ENCODE measurements around the gene SEZ6L. TPM values are rescaled to one million over a fixed set of nuclear protein-coding genes. Genes with fewer than 3 reads are reported as not detected.

SEZ6L gene
- total and polyA plus RNA-seq, 10 of the 15 experiments (the other 5 are each of a cell fraction or from before 2014, with no cell fraction given), result not detected

DNA sequence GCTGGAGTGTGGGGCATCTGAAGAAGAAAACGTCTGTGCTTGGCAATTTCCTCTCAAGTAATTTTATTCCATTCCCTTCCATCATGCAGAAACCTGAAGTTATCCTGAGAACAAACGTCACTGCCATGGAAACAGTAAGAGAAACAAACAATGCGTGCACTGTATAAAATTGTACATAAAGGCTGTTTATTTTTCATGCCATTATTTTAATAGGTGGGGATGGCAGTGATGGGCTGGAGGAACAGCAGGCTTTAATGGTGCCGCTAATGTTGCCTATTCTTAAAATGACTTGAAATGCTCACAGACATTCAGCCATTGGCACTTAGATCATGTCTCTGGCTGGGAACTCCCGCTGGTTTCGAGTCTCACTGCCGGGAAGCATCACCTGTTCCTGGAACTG, 7.5 kb upstream of the SEZ6L start:
- H3K4me2 ChIP-seq (ENCODE audit: control insufficient read depth, insufficient read depth), result no peak overlapping the region
- POLR2A ChIA-PET, result no interaction called here
- CTCF ChIA-PET, result interaction anchor here (1.1 kb wide), 1 partner anchor 11 kb away, joined by 3 read pairs; no protein-coding TSS in a partner anchor

More for the DNA sequence above, 7.5 kb upstream of the SEZ6L start:
- Histone ChIP-seq H3K4me1 (ENCODE audit: control insufficient read depth, insufficient read depth, low read length) (no peaks in the 10 kb centered on the region), H3K9ac (ENCODE audit: control insufficient read depth, insufficient read depth, low read length) (no peak overlapping the region), H3K27me3 (replicated peaks in 1 of 2; ENCODE audit: control insufficient read depth in 2 of 2, insufficient read depth in 2 of 2, low read length in 1 of 2) (peaks cover 0 to 2% of the 10 kb centered on the region in 2 experiments; a peak in 1 of 4 replicates), H2AFZ (ENCODE audit: control insufficient read depth, low read depth, low read length) (no peak overlapping the region), H3K27ac (ENCODE audit: control insufficient read depth, insufficient read depth) (no peak overlapping the region), H3K79me2 (ENCODE audit: control insufficient read depth, insufficient read depth, low read length) (no peaks in the 10 kb centered on the region), H3K4me3 (no peak overlapping the region), H3K36me3 (ENCODE audit: control insufficient read depth in 2 of 2, insufficient read depth in 2 of 2, low read length in 1 of 2) (no peaks in the 10 kb centered on the region), H3K9me3 (replicated peaks; ENCODE audit: control insufficient read depth, insufficient read depth, low read length) (no peaks in the 10 kb centered on the region), H4K20me1 (ENCODE audit: control insufficient read depth, insufficient read depth) (no peaks in the 10 kb centered on the region)
- SMC1A ChIA-PET (ENCODE audit: uncharacterized antibody, unreplicated experiment), result no interaction called here
- in situ Hi-C loops (cut with MboI) (no loop called here), intact Hi-C loops (cut with micrococcal nuclease; ENCODE audit: unreplicated experiment) (loop anchor here (2.0 kb wide), 1 partner anchor 31 kb away; no protein-coding TSS in a partner anchor)
- ATAC-seq (no peak), FAIRE-seq (no peak), DNase-seq (ENCODE audit: low read depth, low spot score) (no peak)
- RAD21 ChIA-PET (ENCODE audit: unreplicated experiment), result no interaction called here
- TF ChIP-seq BACH1 (IDR thresholded peaks at IDR 0.05; ENCODE audit: borderline replicate concordance), result no peak
- no peak for TF ChIP-seq YBX1 (IDR thresholded peaks at IDR 0.05)
- TF ChIP-seq RELB (IDR thresholded peaks at IDR 0.05; ENCODE audit: low read depth), result no peak
- no peak for TF ChIP-seq HDGF (IDR thresholded peaks at IDR 0.05)
- no peak for TF ChIP-seq KAT2A (conservative IDR thresholded peaks at IDR 0.05; ENCODE audit: control insufficient read depth, low read depth, low read length)
- TF ChIP-seq ZNF592 (IDR thresholded peaks at IDR 0.05), result no peak
- TF ChIP-seq, protein P1, sequence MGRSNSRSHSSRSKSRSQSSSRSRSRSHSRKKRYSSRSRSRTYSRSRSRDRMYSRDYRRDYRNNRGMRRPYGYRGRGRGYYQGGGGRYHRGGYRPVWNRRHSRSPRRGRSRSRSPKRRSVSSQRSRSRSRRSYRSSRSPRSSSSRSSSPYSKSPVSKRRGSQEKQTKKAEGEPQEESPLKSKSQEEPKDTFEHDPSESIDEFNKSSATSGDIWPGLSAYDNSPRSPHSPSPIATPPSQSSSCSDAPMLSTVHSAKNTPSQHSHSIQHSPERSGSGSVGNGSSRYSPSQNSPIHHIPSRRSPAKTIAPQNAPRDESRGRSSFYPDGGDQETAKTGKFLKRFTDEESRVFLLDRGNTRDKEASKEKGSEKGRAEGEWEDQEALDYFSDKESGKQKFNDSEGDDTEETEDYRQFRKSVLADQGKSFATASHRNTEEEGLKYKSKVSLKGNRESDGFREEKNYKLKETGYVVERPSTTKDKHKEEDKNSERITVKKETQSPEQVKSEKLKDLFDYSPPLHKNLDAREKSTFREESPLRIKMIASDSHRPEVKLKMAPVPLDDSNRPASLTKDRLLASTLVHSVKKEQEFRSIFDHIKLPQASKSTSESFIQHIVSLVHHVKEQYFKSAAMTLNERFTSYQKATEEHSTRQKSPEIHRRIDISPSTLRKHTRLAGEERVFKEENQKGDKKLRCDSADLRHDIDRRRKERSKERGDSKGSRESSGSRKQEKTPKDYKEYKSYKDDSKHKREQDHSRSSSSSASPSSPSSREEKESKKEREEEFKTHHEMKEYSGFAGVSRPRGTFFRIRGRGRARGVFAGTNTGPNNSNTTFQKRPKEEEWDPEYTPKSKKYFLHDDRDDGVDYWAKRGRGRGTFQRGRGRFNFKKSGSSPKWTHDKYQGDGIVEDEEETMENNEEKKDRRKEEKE (IDR thresholded peaks at IDR 0.05), result no peak
- TF ChIP-seq DPF2 (IDR thresholded peaks at IDR 0.05), result no peak
- no peak for TF ChIP-seq WRNIP1 (IDR thresholded peaks at IDR 0.05; ENCODE audit: borderline replicate concordance, low read depth, low read length)
- TF ChIP-seq ZNF24 (IDR thresholded peaks at IDR 0.05), result no peak
- WGBS (ENCODE audit: insufficient coverage, insufficient replicate concordance, low lambda C conversion rate, missing lambda C conversion rate), result 7% methylated on average over 7 of the region's 7 CpGs
- no TSS peak for BruUV-seq (replicated peaks)
